ENCODE results near the gene PTPRT.

Gene PTPRT

GRCh38 chr20:42100137-42100704 lies 1089.5 kb downstream of the PTPRT start:
- Histone ChIP-seq H3K36me3 (no peaks in the 10 kb centered on the region), H3K4me3 (ENCODE audit: low read depth in 1 of 2, low read length in 1 of 2) (no peak overlapping the region), H3K4me1 (ENCODE audit: control insufficient read depth in 1 of 2, insufficient read depth in 1 of 2, low read depth in 1 of 2, low read length in 1 of 2) (no peaks in the 10 kb centered on the region), H3K27me3 (no peaks in the 10 kb centered on the region), H3K27ac (no peak overlapping the region), H3K9me3 (no peaks in the 10 kb centered on the region)
- TF ChIP-seq CTCF (IDR thresholded peaks at IDR 0.05) = no peak

DNA sequence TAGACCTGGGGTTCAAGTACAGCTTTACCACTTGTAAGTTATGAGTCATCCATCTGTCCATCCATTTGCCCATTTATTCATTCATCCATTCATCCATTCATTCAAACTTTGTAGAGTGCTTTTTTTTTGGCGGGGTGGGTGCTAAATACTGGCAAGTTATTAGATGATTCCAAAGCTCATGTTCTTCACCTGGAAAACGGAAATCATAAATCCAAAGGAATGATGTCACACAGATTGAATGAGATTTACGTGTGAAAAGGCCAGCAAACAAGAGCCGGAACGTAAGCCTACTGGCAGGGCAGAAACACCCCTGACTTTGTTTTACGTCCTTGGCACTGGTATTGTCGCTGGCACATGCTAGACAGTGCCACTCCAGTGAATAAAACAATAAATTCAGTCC lies 1090.6 kb downstream of the PTPRT start:
- Histone ChIP-seq H3K9me3 (no peaks in the 10 kb centered on the region), H3K4me1 (ENCODE audit: control insufficient read depth in 1 of 2, insufficient read depth in 1 of 2, low read depth in 1 of 2, low read length in 1 of 2) (no peaks in the 10 kb centered on the region)
- TF ChIP-seq CTCF (IDR thresholded peaks at IDR 0.05) = no peak

DNA sequence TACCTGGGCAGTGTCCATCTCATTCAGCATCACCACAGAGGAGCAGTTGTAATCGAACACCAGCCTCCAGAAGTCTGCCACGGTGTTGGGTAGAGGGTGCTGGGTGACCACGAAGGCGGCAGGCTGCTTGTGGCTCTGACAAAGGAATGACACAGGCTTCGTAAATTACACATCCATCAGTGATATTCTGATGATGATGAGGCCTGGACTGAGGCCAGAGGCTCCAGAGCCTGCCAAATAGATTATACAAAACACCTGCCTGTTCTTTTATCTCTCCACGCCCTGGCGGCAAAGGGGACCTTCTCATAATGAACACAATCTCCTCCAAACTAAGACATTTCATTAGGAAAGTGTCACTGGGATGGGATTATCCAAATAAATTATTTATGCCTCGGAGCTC lies 1091.3 kb downstream of the PTPRT start:
- H3K4me3 ChIP-seq (ENCODE audit: low read depth in 1 of 2, low read length in 1 of 2) = no peak overlapping the region
- no peak for TF ChIP-seq CTCF (IDR thresholded peaks at IDR 0.05)
- no peaks in the 10 kb centered on the region for H3K9me3 ChIP-seq
- H3K27me3 ChIP-seq = no peaks in the 10 kb centered on the region
- H3K27ac ChIP-seq = no peak overlapping the region
- no peaks in the 10 kb centered on the region for H3K36me3 ChIP-seq
- no peaks in the 10 kb centered on the region for H3K4me1 ChIP-seq (ENCODE audit: control insufficient read depth in 1 of 2, insufficient read depth in 1 of 2, low read depth in 1 of 2, low read length in 1 of 2)

More for the DNA sequence above, 1090.6 kb downstream of the PTPRT start:
- no peak overlapping the region for H3K4me3 ChIP-seq (ENCODE audit: low read depth in 1 of 2, low read length in 1 of 2)
- no peaks in the 10 kb centered on the region for H3K36me3 ChIP-seq
- H3K27ac ChIP-seq = no peak overlapping the region
- H3K27me3 ChIP-seq = no peaks in the 10 kb centered on the region

DNA sequence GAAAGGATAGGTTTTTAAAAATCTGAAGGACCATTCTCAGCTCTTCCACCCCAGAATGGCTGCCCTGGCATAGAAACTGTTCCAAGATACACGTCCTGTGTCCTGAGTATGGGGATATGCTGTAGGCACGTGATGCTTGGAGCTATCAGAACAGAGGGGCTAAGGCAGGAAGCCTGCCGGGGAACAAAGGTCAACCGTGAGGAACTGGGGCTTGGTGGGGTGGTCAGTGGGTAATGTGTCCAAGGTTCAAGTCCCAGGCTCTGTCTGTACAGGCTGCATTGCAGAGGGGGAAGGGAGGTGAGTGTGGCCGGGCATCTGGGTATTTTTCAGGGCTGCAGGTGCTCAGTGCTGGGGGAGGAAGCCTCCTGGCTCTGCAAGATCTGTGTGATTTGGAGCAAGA lies 1092.0 kb downstream of the PTPRT start:
- Histone ChIP-seq H3K4me1 (ENCODE audit: control insufficient read depth in 1 of 2, insufficient read depth in 1 of 2, low read depth in 1 of 2, low read length in 1 of 2) (no peaks in the 10 kb centered on the region), H3K27ac (no peak overlapping the region), H3K36me3 (no peaks in the 10 kb centered on the region), H3K4me3 (ENCODE audit: low read depth in 1 of 2, low read length in 1 of 2) (no peak overlapping the region), H3K27me3 (no peaks in the 10 kb centered on the region), H3K9me3 (no peaks in the 10 kb centered on the region)
- TF ChIP-seq CTCF (IDR thresholded peaks at IDR 0.05) = no peak

- no peaks in the 10 kb centered on the region for H3K36me3 ChIP-seq
- H3K27ac ChIP-seq = no peak overlapping the region
- TF ChIP-seq CTCF (IDR thresholded peaks at IDR 0.05) = no peak
- H3K4me3 ChIP-seq (ENCODE audit: low read depth in 1 of 2, low read length in 1 of 2) = no peak overlapping the region
- no peaks in the 10 kb centered on the region for H3K9me3 ChIP-seq
- no peaks in the 10 kb centered on the region for H3K4me1 ChIP-seq (ENCODE audit: control insufficient read depth in 1 of 2, insufficient read depth in 1 of 2, low read depth in 1 of 2, low read length in 1 of 2)
- H3K27me3 ChIP-seq = no peaks in the 10 kb centered on the region
These were observed 1094.5 kb downstream of the PTPRT start for GRCh38 chr20:42095221-42095620.

All from neutrophil (primary cell).